Stimulated activated naive B cell treated with anti-CD40 and anti-IgM and Interleukin-4, amounts not matched to agents 10 μg/mL and 1 μg/mL and 100 μg/mL, for 72 hours (primary cell): Measurements from ENCODE around the gene RHO.
"Not testable (repeated sequence)": the region's sequence is repeated elsewhere in the genome, so short reads cannot be mapped to it uniquely, and the experiment has no call there.

Experiments
- ATAC-seq, 2 donors: fragments of 150-1000 bp; cut with Tn5 transposase; replicated peaks; 2 replicates each; pipeline ENCODE4 v1.10.0; 2021; ENCODE audit warnings: moderate library complexity in 1 of 2
- DNase-seq: peaks from one replicate; pipeline ENCODE4 v3.0.0; 2021
- H3K27ac Mint-ChIP-seq: one replicate; pipeline ENCODE4 v1.8.0; 2022; ENCODE audit warnings: mild to moderate bottlenecking, mixed read lengths
- H3K27me3 Mint-ChIP-seq, 2 donors: one replicate each; pipeline ENCODE4 v1.8.0; 2022; ENCODE audit warnings: mixed read lengths in 2 of 2
- H3K36me3 Mint-ChIP-seq, 2 donors: one replicate each; pipeline ENCODE4 v1.8.0; 2022; ENCODE audit warnings: mixed read lengths in 2 of 2, mild to moderate bottlenecking in 1 of 2
- H3K4me1 Mint-ChIP-seq, 2 donors: one replicate each; pipeline ENCODE4 v1.8.0; 2022; ENCODE audit warnings: mixed read lengths in 2 of 2, mild to moderate bottlenecking in 1 of 2
- H3K4me3 Mint-ChIP-seq, 2 donors: one replicate each; pipeline ENCODE4 v1.8.0; 2022; ENCODE audit warnings: mild to moderate bottlenecking in 2 of 2, mixed read lengths in 2 of 2, moderate library complexity in 1 of 2
- H3K9me3 Mint-ChIP-seq, 2 donors: one replicate each; pipeline ENCODE4 v1.8.0; 2022; ENCODE audit warnings: mixed read lengths in 2 of 2, mild to moderate bottlenecking in 1 of 2

Gene RHO

DNA sequence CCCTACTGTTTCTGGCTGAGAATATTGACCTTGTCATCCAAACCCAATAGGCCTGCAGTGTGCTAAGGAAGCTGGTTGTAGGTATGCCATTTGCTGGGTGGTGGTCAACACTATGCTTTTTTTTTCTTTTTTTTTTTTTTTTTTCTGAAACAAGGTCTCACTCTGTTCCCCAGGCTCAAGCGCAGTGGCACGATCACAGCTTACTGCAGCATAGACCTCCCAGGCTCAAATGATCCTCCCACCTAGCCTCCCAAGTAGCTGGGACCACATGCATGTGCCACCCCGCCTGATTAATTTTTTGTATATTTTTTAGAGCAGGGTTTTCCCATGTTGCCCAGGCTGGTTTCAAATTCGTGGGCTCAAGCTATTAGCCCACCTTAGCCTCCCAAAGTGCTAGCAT lies 35.7 kb upstream of the RHO start:
- DNase-seq, result no peak
- peaks cover 14 to 16% of the 10 kb centered on the region in 2 donors for H3K36me3 Mint-ChIP-seq
- peaks cover 2 to 5% of the 10 kb centered on the region in 2 donors for H3K4me1 Mint-ChIP-seq
- no peaks in the 10 kb centered on the region for H3K9me3 Mint-ChIP-seq
- H3K27ac Mint-ChIP-seq, result no peak overlapping the region
- no peaks in the 10 kb centered on the region for H3K27me3 Mint-ChIP-seq
- no peak for ATAC-seq
- no peak overlapping the region for H3K4me3 Mint-ChIP-seq

DNA sequence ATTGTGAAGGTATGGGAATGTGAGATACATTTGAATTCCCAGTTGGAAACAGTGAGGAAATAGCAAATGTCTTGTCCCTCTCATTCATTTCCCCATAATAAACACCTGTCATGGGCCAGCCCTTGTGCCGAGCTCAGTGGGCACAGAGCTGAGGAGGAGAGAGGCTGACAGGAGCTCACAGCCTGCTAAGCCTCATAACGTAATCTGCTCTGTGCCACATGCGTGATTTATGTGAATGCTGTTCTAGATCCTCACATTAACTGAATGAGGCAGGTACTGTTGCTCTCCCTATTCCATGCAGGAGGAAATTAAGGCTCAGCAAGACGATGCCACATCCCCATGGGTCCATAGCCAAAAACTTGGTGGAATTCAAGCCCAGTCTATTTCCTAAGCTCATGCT lies 35.2 kb upstream of the RHO start:
- ATAC-seq (no peak), DNase-seq (no peak)
- Mint-ChIP-seq H3K4me1 (peaks cover 2 to 5% of the 10 kb centered on the region in 2 donors), H3K36me3 (peaks cover 14 to 16% of the 10 kb centered on the region in 2 donors), H3K27ac (no peak overlapping the region), H3K27me3 (no peaks in the 10 kb centered on the region), H3K9me3 (no peaks in the 10 kb centered on the region), H3K4me3 (no peak overlapping the region)

DNA sequence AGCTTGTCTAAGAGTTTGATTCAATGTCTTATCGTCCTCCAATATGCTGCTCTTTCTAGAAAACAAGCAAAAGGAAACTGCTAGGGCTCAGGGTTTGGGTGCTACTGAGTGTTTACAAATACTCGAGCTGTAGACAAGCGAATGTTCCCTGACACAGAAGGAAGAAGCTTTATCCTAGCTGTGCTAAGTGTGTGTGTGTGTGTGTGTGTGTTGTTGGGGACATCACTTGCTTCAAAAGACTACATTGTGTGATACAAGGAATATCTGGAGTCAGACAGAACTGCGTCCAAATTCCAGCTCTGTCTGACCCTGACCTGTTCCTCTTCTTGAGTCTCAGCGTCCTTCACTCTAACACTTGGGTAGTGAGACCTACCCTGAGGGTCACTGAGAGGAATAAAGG lies 33.9 kb upstream of the RHO start:
- not testable (repeated sequence) for ATAC-seq, H3K9me3 Mint-ChIP-seq, H3K27me3 Mint-ChIP-seq, H3K4me3 Mint-ChIP-seq, H3K4me1 Mint-ChIP-seq, DNase-seq, H3K27ac Mint-ChIP-seq
- peaks cover 11 to 13% of the 10 kb centered on the region in 2 donors for H3K36me3 Mint-ChIP-seq

DNA sequence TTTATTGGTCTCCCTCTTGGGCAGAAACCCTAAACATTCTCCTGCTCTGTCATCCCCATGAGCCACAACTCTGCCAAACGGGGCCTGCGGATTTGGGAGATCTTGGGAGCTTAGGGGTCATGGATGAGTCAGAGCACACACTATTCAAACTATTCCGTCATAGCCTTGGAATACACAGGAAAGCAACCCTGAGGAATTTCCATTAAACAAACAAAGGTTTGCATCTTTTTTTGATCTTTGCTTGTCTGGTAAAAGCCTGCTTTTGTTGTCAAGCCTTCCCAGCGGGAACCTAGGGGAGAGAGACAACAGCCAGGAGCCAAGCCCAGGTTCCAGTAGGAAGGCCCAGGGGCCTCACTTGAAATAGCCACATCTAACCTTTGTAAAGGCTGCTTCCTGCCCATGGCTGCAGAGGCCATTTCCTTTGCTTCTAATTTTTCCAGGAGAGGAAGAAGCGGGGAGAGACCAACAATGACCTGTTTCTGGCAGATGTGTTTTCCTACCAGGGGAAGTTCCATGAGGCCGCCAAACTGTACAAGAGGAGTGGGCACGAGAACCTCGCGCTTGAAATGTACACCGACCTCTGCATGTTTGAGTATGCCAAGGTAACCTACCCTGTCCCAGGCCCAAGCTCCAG lies 33.3 kb upstream of the RHO start:
- H3K9me3 Mint-ChIP-seq, H3K4me3 Mint-ChIP-seq, H3K4me1 Mint-ChIP-seq, H3K27ac Mint-ChIP-seq, ATAC-seq, DNase-seq, H3K27me3 Mint-ChIP-seq: not testable (repeated sequence)
- peaks cover 11 to 13% of the 10 kb centered on the region in 2 donors for H3K36me3 Mint-ChIP-seq

DNA sequence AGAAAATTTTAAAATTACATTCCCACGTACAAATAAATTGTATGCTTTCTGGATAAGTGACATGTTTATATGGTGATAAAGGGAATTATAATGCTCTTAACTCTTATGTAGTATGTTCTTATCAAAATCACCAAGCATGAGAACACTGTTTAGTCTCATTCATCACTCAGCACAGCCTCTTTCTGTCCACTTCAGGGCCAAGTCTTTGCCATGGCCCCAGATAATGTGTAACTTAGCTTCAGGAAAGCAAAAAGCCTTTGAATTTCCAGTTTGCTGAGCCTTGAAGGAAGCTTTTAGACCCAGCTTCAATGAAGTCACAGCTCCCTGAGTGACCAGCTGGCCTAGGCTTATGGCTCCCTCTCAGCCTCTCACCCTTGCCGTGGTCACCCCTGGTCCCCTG lies 30.6 kb upstream of the RHO start:
- not testable (repeated sequence) for ATAC-seq, H3K9me3 Mint-ChIP-seq, DNase-seq, H3K27me3 Mint-ChIP-seq, H3K4me3 Mint-ChIP-seq, H3K4me1 Mint-ChIP-seq, H3K27ac Mint-ChIP-seq
- H3K36me3 Mint-ChIP-seq, result peaks cover 11 to 12% of the 10 kb centered on the region in 2 donors

DNA sequence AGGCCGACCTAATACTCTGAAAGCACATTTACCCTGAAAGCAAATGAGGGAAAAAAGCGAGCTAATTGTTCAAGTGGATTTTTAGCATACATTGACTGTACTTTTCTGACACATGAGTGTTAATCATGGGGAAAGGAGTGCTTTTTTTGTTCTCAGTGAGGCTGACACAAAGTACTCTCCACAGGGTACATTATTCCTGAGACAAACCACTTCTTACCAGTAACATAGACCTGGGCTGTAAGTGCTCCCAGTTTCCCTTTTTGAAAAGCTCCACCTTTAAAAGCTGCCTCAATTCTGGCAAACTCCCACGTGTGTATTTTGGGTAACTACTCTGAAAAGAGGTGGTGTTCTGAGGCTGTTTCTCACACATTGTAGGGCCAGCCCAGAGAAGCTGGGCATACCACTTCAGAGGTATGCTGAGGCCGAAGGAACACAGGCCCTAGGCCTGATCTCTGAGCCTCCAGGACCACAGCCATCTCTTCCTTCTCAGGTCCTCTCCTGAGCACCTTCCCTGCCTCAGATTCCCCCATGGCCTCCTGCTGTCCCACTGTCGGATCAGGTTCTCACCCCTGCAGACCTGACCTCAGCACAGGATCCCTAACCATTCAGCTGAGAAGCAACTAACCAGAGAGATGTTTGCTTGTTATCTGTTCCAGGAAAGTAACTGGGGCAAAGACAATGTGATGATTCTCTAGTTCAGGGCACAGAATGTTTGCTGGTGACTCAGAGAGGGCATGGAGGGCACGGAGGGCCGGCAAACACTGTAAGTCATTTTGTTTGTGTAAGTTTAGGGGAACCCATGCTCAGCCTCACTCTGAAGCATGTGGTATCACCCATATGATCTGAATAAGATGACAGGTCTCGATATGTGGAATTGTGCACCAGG lies 29.6 kb upstream of the RHO start:
- H3K9me3 Mint-ChIP-seq, H3K27ac Mint-ChIP-seq, H3K4me1 Mint-ChIP-seq, H3K4me3 Mint-ChIP-seq, H3K27me3 Mint-ChIP-seq, ATAC-seq, DNase-seq: not testable (repeated sequence)
- H3K36me3 Mint-ChIP-seq, result peaks cover 8 to 12% of the 10 kb centered on the region in 2 donors

DNA sequence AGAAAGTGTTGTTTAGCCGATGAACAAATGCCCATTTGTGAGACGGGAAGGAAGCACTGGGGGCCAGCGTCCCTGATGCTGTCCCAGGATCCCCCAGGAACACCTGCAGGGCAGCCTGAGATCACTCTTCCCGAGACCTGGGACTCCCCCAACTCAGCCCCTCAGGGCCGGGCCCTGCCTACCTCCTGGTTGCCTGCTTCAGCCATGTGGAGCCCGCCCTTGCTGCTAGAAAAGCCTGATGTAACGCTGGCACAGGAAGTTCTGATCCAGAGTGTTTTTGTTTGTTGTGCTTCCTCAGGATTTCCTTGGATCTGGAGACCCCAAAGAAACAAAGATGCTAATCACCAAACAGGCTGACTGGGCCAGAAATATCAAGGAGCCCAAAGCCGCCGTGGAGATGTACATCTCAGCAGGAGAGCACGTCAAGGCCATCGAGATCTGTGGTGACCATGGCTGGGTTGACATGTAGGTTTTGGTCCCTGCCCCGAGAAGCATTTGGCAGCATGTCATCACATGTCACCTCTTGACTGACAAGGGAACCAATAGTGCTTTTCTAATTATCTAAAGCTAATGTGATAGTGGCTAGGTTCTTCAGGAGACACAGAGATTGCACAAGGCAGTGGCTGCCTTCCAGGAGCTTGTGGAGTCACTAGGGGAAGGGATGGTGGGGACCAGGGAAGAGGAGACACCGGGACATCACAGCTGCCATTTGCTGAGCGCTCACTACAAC lies 28.7 kb upstream of the RHO start:
- H3K27ac Mint-ChIP-seq, ATAC-seq, DNase-seq, H3K9me3 Mint-ChIP-seq, H3K4me1 Mint-ChIP-seq, H3K27me3 Mint-ChIP-seq, H3K4me3 Mint-ChIP-seq: not testable (repeated sequence)
- H3K36me3 Mint-ChIP-seq, result peaks cover 6 to 13% of the 10 kb centered on the region in 2 donors

DNA sequence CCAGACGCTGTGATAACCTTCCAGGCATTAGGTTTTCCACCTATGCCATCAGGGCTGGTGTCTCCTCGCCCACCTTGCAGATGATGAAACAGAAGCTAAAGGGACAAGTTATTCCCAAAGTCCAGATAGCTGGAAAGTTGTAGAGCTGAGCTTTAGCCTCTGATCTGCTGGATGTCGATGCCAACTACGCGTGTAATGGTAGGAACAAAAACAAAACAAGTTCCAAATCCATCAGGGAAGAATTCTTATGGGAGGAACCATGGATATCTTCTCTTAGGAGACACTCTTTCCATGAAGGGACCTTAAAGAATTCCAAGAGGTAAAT lies 28.1 kb upstream of the RHO start:
- no peaks in the 10 kb centered on the region for H3K9me3 Mint-ChIP-seq
- no peak for ATAC-seq

DNA sequence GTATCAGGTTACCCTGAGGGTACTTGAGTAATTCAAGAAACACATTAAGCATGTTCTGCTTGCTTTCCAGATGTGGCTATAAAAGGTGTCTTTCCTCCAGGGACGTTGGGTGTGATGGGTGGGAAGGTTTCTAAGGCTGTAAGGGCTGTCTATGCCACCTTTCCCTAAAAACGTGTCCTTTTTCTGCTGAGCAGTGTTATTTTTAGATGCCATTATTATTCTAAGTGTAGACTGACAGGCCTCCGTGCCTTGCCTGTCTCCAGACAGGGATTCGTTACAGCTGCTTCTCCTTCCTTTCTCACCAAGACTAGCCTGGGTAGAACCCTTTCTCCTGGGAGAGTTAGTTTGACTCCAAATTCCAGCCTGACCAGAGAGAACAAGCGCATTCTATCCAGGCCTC lies 26.8 kb upstream of the RHO start:
- ATAC-seq, result no peak
- Mint-ChIP-seq H3K27ac (no peak overlapping the region), H3K36me3 (peaks cover 6 to 13% of the 10 kb centered on the region in 2 donors), H3K4me1 (no peaks in the 10 kb centered on the region), H3K4me3 (no peak overlapping the region), H3K27me3 (no peaks in the 10 kb centered on the region), H3K9me3 (no peaks in the 10 kb centered on the region)
- DNase-seq, result no peak

More for the DNA sequence above, 28.1 kb upstream of the RHO start:
- Mint-ChIP-seq H3K27me3 (no peaks in the 10 kb centered on the region), H3K4me1 (no peaks in the 10 kb centered on the region), H3K36me3 (peaks cover 6 to 13% of the 10 kb centered on the region in 2 donors), H3K4me3 (no peak overlapping the region), H3K27ac (no peak overlapping the region)
- no peak for DNase-seq

DNA sequence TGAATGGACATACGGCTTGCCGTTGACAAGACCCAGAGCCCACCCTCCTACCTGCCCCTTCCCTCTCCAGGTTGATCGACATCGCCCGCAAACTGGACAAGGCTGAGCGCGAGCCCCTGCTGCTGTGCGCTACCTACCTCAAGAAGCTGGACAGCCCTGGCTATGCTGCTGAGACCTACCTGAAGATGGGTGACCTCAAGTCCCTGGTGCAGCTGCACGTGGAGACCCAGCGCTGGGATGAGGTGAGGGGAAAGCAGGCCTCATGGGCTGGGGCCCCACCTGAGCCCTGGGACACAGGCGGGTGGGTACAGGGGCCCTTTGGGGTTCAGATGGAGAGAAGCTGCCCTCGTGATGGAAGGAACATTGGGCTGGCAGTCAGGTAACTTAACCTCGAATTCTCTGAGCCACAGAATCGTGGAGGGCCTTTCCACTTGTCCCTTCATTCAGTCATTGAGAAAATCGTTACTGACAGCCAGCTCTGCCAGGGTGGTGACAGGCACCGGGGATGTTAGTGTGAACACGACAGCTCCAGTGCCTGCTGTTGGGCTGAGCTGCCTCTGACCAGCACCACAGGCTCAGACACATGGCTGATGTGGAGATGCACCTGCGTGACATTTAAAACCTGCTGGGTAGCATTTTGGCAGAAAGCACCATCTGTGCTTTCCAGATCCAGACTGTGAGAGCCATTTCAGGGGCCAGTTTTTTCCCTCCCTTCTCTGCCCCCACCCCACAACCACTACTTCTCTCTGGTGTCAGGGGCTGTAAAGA lies 25.6 kb upstream of the RHO start:
- Mint-ChIP-seq H3K4me1 (no peaks in the 10 kb centered on the region), H3K27me3 (no peaks in the 10 kb centered on the region), H3K9me3 (no peaks in the 10 kb centered on the region), H3K4me3 (no peak overlapping the region), H3K27ac (no peak overlapping the region), H3K36me3 (peaks cover 11 to 13% of the 10 kb centered on the region in 2 donors)
- ATAC-seq (no peak), DNase-seq (no peak)

DNA sequence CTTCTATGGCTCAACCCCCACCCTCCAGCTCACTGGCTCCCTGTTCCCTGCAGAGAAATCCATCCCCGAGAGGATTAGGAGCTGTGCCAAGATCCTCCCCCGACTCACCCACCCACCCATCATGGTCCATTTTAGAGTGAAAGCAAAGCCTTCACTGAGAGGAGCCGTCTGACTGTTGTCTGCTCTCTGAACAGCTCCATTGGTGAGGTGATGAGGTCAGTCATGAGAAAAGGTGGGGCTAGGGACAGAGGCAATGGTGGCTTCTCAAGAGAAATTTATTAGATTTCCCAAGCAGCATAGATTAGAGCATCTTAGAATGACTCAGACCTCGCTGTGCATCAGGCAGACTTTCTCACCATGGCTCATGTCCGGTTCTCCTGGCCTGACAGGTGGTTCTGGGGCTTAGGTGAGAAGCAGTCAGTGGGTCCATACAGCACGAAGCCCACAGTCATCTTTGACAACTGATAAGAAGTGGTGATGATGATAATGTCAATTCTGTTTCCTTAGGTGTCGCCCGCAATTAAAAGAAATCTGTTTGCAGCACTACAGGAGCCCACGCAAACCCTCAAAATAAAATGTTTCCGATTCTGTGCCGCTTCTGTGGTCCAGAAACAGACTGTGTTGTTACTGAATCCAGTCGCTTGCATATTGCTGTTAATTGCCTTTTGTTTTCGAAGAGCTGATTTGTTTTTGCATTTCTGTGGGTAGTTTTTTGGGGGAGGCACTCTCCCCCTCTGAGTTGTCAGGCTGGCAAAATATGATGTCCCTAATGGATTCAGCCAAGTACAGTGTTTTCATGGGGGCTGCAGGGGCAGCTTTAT lies 24.8 kb upstream of the RHO start:
- ATAC-seq (no peak), DNase-seq (no peak)
- H3K27me3 Mint-ChIP-seq, result no peaks in the 10 kb centered on the region
- no peaks in the 10 kb centered on the region for H3K4me1 Mint-ChIP-seq
- no peaks in the 10 kb centered on the region for H3K9me3 Mint-ChIP-seq
- peaks cover 11 to 13% of the 10 kb centered on the region in 2 donors for H3K36me3 Mint-ChIP-seq
- no peak overlapping the region for H3K4me3 Mint-ChIP-seq
- no peak overlapping the region for H3K27ac Mint-ChIP-seq

DNA sequence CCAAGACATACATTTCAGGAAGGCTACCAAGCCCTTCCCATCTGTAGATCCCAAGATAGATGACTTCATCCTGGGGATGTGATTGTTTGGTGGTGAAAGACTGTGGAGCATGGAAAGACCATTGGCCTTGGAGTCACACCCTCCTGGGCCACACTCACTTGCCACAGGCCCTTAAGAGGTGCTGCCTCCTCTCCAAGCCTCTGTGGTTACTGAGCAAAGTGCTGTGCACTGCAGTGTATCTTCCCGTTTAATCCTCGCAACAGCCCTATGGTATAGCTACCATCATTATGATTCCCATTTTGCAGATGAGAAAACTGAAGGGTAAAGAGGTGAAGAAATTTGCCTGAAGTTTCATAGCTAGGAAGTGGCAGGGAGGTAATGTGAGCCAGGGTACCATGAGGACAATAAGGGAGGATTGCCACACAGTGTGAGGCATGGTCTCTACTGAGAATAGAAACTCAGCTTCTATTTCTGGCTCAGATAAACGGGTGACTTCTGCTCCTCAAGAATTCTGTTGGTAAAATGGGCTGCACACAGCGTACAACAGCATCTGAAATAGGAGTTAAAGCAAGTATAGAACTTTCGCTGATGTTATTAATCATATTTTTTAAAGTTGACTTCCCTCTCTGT lies 23.9 kb upstream of the RHO start:
- no peak for ATAC-seq
- DNase-seq, result no peak
- H3K36me3 Mint-ChIP-seq, result peaks cover 11 to 13% of the 10 kb centered on the region in 2 donors
- H3K9me3 Mint-ChIP-seq, result no peaks in the 10 kb centered on the region
- H3K27me3 Mint-ChIP-seq, result no peaks in the 10 kb centered on the region
- no peaks in the 10 kb centered on the region for H3K4me1 Mint-ChIP-seq
- H3K4me3 Mint-ChIP-seq, result no peak overlapping the region
- H3K27ac Mint-ChIP-seq, result no peak overlapping the region

DNA sequence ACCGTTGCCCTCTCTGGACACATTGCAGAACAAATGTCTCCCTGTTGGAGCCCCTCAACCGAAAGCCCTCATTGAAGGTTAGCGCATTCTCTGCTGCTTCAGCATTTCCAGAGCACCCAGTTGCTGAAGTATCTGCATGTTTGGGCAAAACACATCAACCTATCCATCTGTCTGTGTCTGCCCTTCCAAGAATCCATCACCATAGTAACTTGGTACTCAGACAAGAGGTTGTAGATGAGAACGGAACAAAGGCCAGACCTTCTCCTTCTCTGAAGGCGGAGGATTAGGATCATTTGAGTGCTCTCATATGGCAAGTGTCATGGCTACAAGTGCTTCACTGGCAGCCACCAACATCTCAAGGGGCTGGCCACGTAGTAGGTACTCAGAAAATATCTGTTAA lies 23.1 kb upstream of the RHO start:
- Mint-ChIP-seq H3K9me3 (no peaks in the 10 kb centered on the region), H3K4me3 (no peak overlapping the region), H3K36me3 (peaks cover 10 to 12% of the 10 kb centered on the region in 2 donors), H3K4me1 (no peaks in the 10 kb centered on the region), H3K27me3 (no peaks in the 10 kb centered on the region), H3K27ac (no peak overlapping the region)
- no peak for DNase-seq
- no peak for ATAC-seq
